ENCODE data around the gene ARHGEF3.

DNA sequence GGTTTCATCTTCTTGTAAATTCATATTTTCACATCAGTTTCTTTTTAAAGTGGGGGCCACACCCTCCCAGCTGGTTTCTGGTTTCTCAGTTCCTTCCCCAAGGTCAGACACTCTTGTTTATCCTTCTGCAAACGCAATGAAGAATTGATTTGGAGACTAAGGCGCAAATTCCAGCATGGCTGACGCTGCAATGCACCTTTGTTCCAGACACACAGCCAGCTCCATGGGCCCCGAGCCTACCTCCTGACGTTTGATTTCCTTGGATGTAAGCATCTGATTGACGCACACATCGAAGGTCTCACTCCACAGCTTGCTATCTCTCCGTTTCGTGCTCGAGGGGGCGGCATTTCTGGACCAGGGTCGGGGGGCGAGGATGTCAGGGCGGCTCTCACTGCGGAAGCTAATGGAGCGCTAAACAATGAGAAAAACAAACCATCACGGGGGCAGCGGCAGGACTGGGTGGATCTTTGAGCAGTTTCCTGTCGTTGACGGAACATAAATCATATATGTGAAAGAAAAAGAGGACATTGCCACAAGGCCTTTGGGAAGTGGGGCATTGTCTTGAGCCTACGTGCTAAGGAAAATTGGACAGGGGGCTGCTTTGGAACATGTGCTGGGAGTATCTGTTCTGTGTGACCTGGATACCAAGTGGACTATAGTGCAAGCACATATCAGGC lies 46.9 kb downstream of the ARHGEF3 start:
- TF ChIP-seq CTCF (IDR thresholded peaks at IDR 0.05) (no peak), POLR2AphosphoS5 (IDR thresholded peaks at IDR 0.05) (peak in 1 of 4 donors; percentile 31), POLR2A (IDR thresholded peaks at IDR 0.05) (no peak), EP300 (IDR thresholded peaks at IDR 0.05) (no peak)

All from sigmoid colon (tissue), 4 donors.